HG02943 (cell line): ENCODE measurements around the gene UQCRH.
"Not testable (repeated sequence)": the region's sequence is repeated elsewhere in the genome, so short reads cannot be mapped to it uniquely, and the experiment has no call there.

Experiments
- ATAC-seq: cut with Tn5 transposase; IDR thresholded peaks from one replicate; pipeline ENCODE4 v1.9.1; 2021; ENCODE audit warnings: mild to moderate bottlenecking, low read depth, moderate library complexity; ENCODE audit not compliant: unreplicated experiment

UQCRH gene

GRCh38 chr1:46331786-46332540 lies 28.5 kb downstream of the UQCRH start:
- ATAC-seq: not testable (repeated sequence)

- no peak for ATAC-seq
These were observed 30.0 kb downstream of the UQCRH start for GRCh38 chr1:46333300-46334029.

- no peak for ATAC-seq
These were observed 30.5 kb downstream of the UQCRH start for GRCh38 chr1:46334030-46334384.

GRCh38 chr1:46335081-46335480 lies 31.6 kb downstream of the UQCRH start:
- ATAC-seq: no peak

- not testable (repeated sequence) for ATAC-seq
These were observed 33.9 kb downstream of the UQCRH start for GRCh38 chr1:46337409-46337808.

GRCh38 chr1:46340404-46341221 lies 37.1 kb downstream of the UQCRH start, which contains the start of gene NSUN4:
Gene NSUN4 (plus strand): TSS chr1:46340807. CDS start chr1:46340827, 20 bp downstream.
- peak; percentile 78 for ATAC-seq

GRCh38 chr1:46341222-46342083 lies 38.0 kb downstream of the UQCRH start:
- ATAC-seq: no peak

GRCh38 chr1:46342084-46342656 lies 38.7 kb downstream of the UQCRH start:
- ATAC-seq: no peak

GRCh38 chr1:46342677-46343350 lies 39.3 kb downstream of the UQCRH start:
- ATAC-seq: no peak

GRCh38 chr1:46343351-46343695 lies 39.8 kb downstream of the UQCRH start:
- ATAC-seq: no peak

- no peak for ATAC-seq
These were observed 40.2 kb downstream of the UQCRH start for GRCh38 chr1:46343705-46344104.

- no peak for ATAC-seq
These were observed 41.0 kb downstream of the UQCRH start for GRCh38 chr1:46344481-46344880.

GRCh38 chr1:46345281-46345680 lies 41.8 kb downstream of the UQCRH start:
- ATAC-seq: no peak

- ATAC-seq: no peak
These were observed 48.9 kb downstream of the UQCRH start for GRCh38 chr1:46352363-46352762.

- ATAC-seq: not testable (repeated sequence)
These were observed 52.4 kb downstream of the UQCRH start for GRCh38 chr1:46355920-46356319.

- ATAC-seq: no peak
These were observed 58.7 kb downstream of the UQCRH start for GRCh38 chr1:46362158-46362557.

- ATAC-seq: no peak
These were observed 59.6 kb downstream of the UQCRH start for GRCh38 chr1:46363121-46363520.

- ATAC-seq: no peak
These were observed 61.1 kb downstream of the UQCRH start for GRCh38 chr1:46364612-46365011.

GRCh38 chr1:46365796-46366195 lies 62.3 kb downstream of the UQCRH start:
- not testable (repeated sequence) for ATAC-seq
